Gastrocnemius medialis (tissue), 4 donors: ENCODE data around the gene CDH18.

Experiments
- POLR2A ChIP-seq, 2 donors: fragments of 450-650 bp; IDR thresholded peaks; one replicate each; pipeline ENCODE4 v1.6.1; 2017; ENCODE audit warnings: antibody characterized with exemption in 2 of 2, mild to moderate bottlenecking in 2 of 2, moderate library complexity in 2 of 2
- TF ChIP-seq, protein P1 (sequence below), 5 experiments: fragments of 450-650 bp in 3 of 5; fragments of 200-600 bp in 2 of 5; sonication (generic) in 2 of 5; IDR thresholded peaks in 4 of 5; conservative IDR thresholded peaks in 1 of 5; 1 replicate in 4 of 5; 2 replicates in 1 of 5; pipeline ENCODE4 v1.5.1; 2016 to 2019; ENCODE audit warnings: antibody characterized with exemption in 5 of 5, mild to moderate bottlenecking in 3 of 5, moderate library complexity in 3 of 5

DNA sequence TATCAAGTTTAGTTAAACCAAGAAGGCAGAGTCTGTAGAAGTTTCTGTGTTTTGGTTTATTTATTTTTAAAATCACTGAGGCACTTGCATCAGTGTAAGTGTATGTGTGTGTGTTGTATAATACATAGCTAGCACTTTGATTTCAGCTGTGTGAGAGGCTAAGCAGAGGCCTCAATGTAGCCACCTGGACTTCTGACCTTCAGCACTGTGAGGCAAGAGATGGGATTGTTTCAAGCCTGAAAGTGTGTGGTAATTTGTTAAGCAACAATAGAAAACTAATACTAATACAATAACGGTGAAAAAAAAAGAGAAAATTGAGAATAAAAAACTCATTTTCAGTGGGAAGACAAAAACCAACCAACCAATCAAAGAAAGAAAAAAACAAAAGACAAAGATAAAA lies 327.3 kb downstream of the CDH18 start:
- TF ChIP-seq, protein P1, sequence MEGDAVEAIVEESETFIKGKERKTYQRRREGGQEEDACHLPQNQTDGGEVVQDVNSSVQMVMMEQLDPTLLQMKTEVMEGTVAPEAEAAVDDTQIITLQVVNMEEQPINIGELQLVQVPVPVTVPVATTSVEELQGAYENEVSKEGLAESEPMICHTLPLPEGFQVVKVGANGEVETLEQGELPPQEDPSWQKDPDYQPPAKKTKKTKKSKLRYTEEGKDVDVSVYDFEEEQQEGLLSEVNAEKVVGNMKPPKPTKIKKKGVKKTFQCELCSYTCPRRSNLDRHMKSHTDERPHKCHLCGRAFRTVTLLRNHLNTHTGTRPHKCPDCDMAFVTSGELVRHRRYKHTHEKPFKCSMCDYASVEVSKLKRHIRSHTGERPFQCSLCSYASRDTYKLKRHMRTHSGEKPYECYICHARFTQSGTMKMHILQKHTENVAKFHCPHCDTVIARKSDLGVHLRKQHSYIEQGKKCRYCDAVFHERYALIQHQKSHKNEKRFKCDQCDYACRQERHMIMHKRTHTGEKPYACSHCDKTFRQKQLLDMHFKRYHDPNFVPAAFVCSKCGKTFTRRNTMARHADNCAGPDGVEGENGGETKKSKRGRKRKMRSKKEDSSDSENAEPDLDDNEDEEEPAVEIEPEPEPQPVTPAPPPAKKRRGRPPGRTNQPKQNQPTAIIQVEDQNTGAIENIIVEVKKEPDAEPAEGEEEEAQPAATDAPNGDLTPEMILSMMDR (IDR thresholded peaks at IDR 0.05 in 4 of 5, conservative IDR thresholded peaks at IDR 0.05 in 1 of 5), result no peak
- TF ChIP-seq POLR2A (IDR thresholded peaks at IDR 0.05), result no peak
